K562 (cell line): Measurements from ENCODE around the gene GPT2. TPM values are rescaled to one million over a fixed set of nuclear protein-coding genes. Genes with fewer than 3 reads are reported as not detected.

ENCODE experiments used
- ATAC-seq: fragments of 200-7000 bp; cut with Tn5 transposase; 3 replicates; pipeline ENCODE4 v1.9.1; 2020; ENCODE audit warnings: moderate library complexity
- BruUV-seq: library from RNA; stranded (reverse); fragments of 400-500 nt; replicated peaks from 2 replicates; lab custom pipeline; 2021; lab: Mats Ljungman, UMichigan
- CTCF ChIA-PET: fragments of 300-600 bp; formaldehyde crosslinking; extraction: SDS; loops from one replicate; lab custom pipeline; 2021; ENCODE audit warnings: low intra/inter-chr PET ratio; lab: Yijun Ruan, JAX
- POLR2A ChIA-PET: fragments of 300-600, 350-650 bp; sonication (Branson Sonifier 250); formaldehyde crosslinking; extraction: SDS; loops from one replicate; lab custom pipeline; 2021; ENCODE audit warnings: antibody characterized with exemption, inconsistent platforms; lab: Yijun Ruan, JAX
- DNase-seq, 4 experiments: peaks; one replicate each; pipeline versions ENCODE4 v3.0.0 to v3.0.0-alpha.2; 2011 to 2018; ENCODE audit warnings: low spot score in 3 of 4, mixed read lengths in 3 of 4; ENCODE audit errors: extremely low read depth in 1 of 4
- FAIRE-seq: peaks from 2 replicates; lab custom pipeline; 2011; peaks lifted over from hg19 to GRCh38; lab: Jason Lieb, UNC
- H2AFZ ChIP-seq: 2 replicates; pipeline ENCODE4 v1.6.0; 2011; ENCODE audit warnings: low read depth, low read length, control low read depth, inconsistent platforms
- H3K27ac ChIP-seq: fragments of 200-600 bp; 3 replicates; pipeline ENCODE4 v1.8.0; 2011; ENCODE audit warnings: low read depth, mild to moderate bottlenecking, control low read depth, inconsistent platforms, low read length, moderate library complexity, mixed read lengths; ENCODE audit errors: extremely low read depth
- H3K27me3 ChIP-seq, 2 experiments: fragments of 300-600 bp in 1 of 2; 2 replicates in 1 of 2; 3 replicates in 1 of 2; pipeline versions ENCODE4 v1.6.0 to v1.8.0; 2011; ENCODE audit warnings: inconsistent platforms in 2 of 2, low read length in 2 of 2, mild to moderate bottlenecking in 1 of 2, mixed read lengths in 1 of 2, moderate library complexity in 1 of 2; ENCODE audit not compliant: control insufficient read depth in 2 of 2, insufficient read depth in 2 of 2
- H3K36me3 ChIP-seq: fragments of 300-600 bp; 3 replicates; pipeline ENCODE4 v1.8.0; 2011; ENCODE audit warnings: mild to moderate bottlenecking, low read length, inconsistent platforms; ENCODE audit not compliant: control insufficient read depth, insufficient read depth
- H3K4me1 ChIP-seq, 2 experiments: fragments of 200-600 bp in 1 of 2; replicated peaks in 1 of 2; 2 replicates in 1 of 2; 3 replicates in 1 of 2; pipeline versions ENCODE4 v1.5.1 to v1.8.0; 2011; ENCODE audit warnings: inconsistent platforms in 2 of 2, low read length in 2 of 2, mild to moderate bottlenecking in 1 of 2, mixed read lengths in 1 of 2, moderate library complexity in 1 of 2; ENCODE audit not compliant: control insufficient read depth in 2 of 2, insufficient read depth in 2 of 2
- H3K4me2 ChIP-seq: 2 replicates; pipeline ENCODE4 v1.6.1; 2011; ENCODE audit warnings: low read length, control low read depth, inconsistent platforms, mixed read lengths; ENCODE audit not compliant: insufficient read depth
- H3K4me3 ChIP-seq: fragments of 200-600 bp; sonication (generic), shearing (Covaris generic); 2 replicates; pipeline ENCODE4 v1.5.1; 2016; ENCODE audit warnings: control low read depth, inconsistent platforms
- H3K79me2 ChIP-seq: fragments of 200-600 bp; 3 replicates; pipeline ENCODE4 v1.8.0; 2011; ENCODE audit warnings: low read length, inconsistent platforms; ENCODE audit not compliant: control insufficient read depth, insufficient read depth
- H3K9ac ChIP-seq, 2 experiments: 2 replicates each; pipeline versions ENCODE4 v1.6.0 to v1.6.1; 2011; ENCODE audit warnings: low read depth in 2 of 2, low read length in 2 of 2, control low read depth in 1 of 2, inconsistent platforms in 1 of 2, mild to moderate bottlenecking in 1 of 2, mixed read lengths in 1 of 2; ENCODE audit not compliant: insufficient read depth in 1 of 2
- H3K9me1 ChIP-seq: one replicate; pipeline ENCODE4 v1.6.0; 2011; ENCODE audit warnings: inconsistent platforms, mild to moderate bottlenecking, low read length, moderate library complexity; ENCODE audit not compliant: control insufficient read depth, insufficient read depth
- H3K9me3 ChIP-seq: replicated peaks from 2 replicates; pipeline ENCODE4 v1.5.1; 2011; ENCODE audit warnings: low read depth, low read length, inconsistent platforms; ENCODE audit not compliant: control insufficient read depth, insufficient read depth
- H4K20me1 ChIP-seq: replicated peaks from 2 replicates; pipeline ENCODE4 v1.6.1; 2011; ENCODE audit warnings: low read length, inconsistent platforms, mixed read lengths; ENCODE audit not compliant: control insufficient read depth, insufficient read depth
- BCL6 ChIP-seq: fragments of 250-450 bp; sonication (Bioruptor Pico); IDR thresholded peaks from 2 replicates; pipeline ENCODE4 v1.4.0; 2020
- CSDE1 ChIP-seq, 2 experiments: fragments of 450-650 bp; IDR thresholded peaks; 2 replicates each; pipeline ENCODE4 v1.6.1; 2016; ENCODE audit warnings: mild to moderate bottlenecking in 1 of 2
- KLF6 ChIP-seq: fragments of 250-450 bp; sonication (Bioruptor Pico); IDR thresholded peaks from 2 replicates; pipeline ENCODE4 v1.4.0; 2020; ENCODE audit warnings: mild to moderate bottlenecking, moderate library complexity, borderline replicate concordance
- MYC ChIP-seq, 2 experiments: fragments of 250-450 bp in 1 of 2; sonication (Bioruptor Pico) in 1 of 2; IDR thresholded peaks; 2 replicates each; pipeline versions ENCODE4 v1.5.1 to v1.6.1; 2012 to 2021; ENCODE audit warnings: low read depth in 2 of 2, borderline replicate concordance in 1 of 2, improper control_type of control experiment in 1 of 2, low read length in 1 of 2, mild to moderate bottlenecking in 1 of 2, moderate library complexity in 1 of 2
- PYGO2 ChIP-seq: fragments of 450-650 bp; IDR thresholded peaks from 2 replicates; pipeline ENCODE4 v1.6.1; 2016; ENCODE audit warnings: mild to moderate bottlenecking, missing genetic modification characterization, moderate library complexity, missing compliant biosample characterization
- STAT5A ChIP-seq: IDR thresholded peaks from 2 replicates; pipeline ENCODE4 v1.6.1; 2012; ENCODE audit warnings: low read length, inconsistent platforms, borderline replicate concordance
- ZFPM2 ChIP-seq: fragments of 250-450 bp; sonication (Bioruptor Pico); IDR thresholded peaks from 2 replicates; pipeline ENCODE4 v1.5.1; 2022; ENCODE audit warnings: mild to moderate bottlenecking
- ZKSCAN8 ChIP-seq: fragments of 200-800 bp; sonication (Bioruptor generic); IDR thresholded peaks from 2 replicates; pipeline ENCODE4 v1.6.1; 2016; ENCODE audit warnings: missing genetic modification characterization, missing compliant biosample characterization
- ZNF224 ChIP-seq: sonication (generic); formaldehyde crosslinking; IDR thresholded peaks from 2 replicates; pipeline ENCODE4 v1.8.0; 2022; ENCODE audit warnings: mild to moderate bottlenecking, missing genetic modification reagents
- WGBS: fragments of 100-300 bp; shearing (Covaris generic); methylation state at CpG from one replicate; pipeline ENCODE4 v1.1.6; 2016; ENCODE audit warnings: low coverage, mixed read lengths; ENCODE audit not compliant: insufficient coverage; ENCODE audit errors: missing lambda C conversion rate; 5-methylcytosine and 5-hydroxymethylcytosine counted together
- in situ Hi-C: fragments of 300-500 bp; cut with MboI; formaldehyde crosslinking; loops from 4 replicates; pipeline ENCODE4 v1.15.0; 2018; ENCODE audit warnings: inconsistent platforms, mixed read lengths
- intact Hi-C: fragments of 100-400 bp; cut with micrococcal nuclease; formaldehyde crosslinking; loops from 2 replicates; pipeline ENCODE4 v1.14.2; 2022
- polyA plus RNA-seq, 8 experiments: library from polyadenylated mRNA; depleted of rRNA in 4 of 8; stranded (reverse) in 5 of 8; unstranded in 3 of 8; fragments of >200 nt; fragmentation: Nextera tagmentation in 2 of 8; fragmentation: Illumina TruSeq in 1 of 8; extraction: Ambion mirVana in 2 of 8; extraction: Trizol in 1 of 8; gene quantifications; 2 replicates each; pipeline versions ENCODE4 v1.2.1 to v1.2.3, GENCODE V29; 2011 to 2014; ENCODE audit warnings: inconsistent platforms in 1 of 8, missing spikeins in 1 of 8
- total RNA-seq, 7 experiments: library from RNA; depleted of rRNA in 6 of 7; stranded (reverse); fragments of >200 nt in 6 of 7; fragmentation: Illumina TruSeq in 2 of 7; extraction: Trizol in 2 of 7; gene quantifications; 2 replicates each; pipeline versions ENCODE4 v1.2.1 to v1.2.3, GENCODE V29; 2011 to 2021; ENCODE audit warnings: low replicate concordance in 1 of 7
- TF ChIP-seq, protein P1 (sequence below): sonication (generic); formaldehyde crosslinking; IDR thresholded peaks from 2 replicates; pipeline ENCODE4 v1.9.0; 2022; ENCODE audit warnings: mild to moderate bottlenecking, missing genetic modification reagents

The GPT2 gene
- total and polyA plus RNA-seq, 9 of the 15 experiments (the other 6 are each of a cell fraction or from before 2014, with no cell fraction given): 0.79 to 14.4 (median 5.8) TPM

DNA sequence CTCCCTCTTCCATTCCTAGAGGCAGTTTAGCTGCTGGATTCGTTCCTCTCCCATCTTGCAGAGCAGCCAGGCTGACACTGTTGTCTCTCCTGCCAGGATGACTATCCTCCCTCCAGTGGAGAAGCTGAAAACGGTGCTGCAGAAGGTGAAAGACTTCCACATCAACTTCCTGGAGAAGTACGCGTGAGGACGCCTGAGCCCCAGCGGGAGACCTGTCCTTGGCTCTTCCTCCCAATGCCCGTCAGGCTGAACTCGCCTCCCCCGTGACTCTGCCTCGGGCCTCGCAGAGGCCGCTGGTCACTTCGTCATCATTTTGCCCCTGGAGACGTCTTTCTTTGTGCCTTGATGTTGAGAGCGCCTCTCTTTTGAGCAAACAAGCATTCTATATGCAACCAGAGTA, 44.6 kb downstream of the GPT2 start:
- Histone ChIP-seq H4K20me1 (no peaks in the 10 kb centered on the region), H3K9me1 (no peaks in the 10 kb centered on the region), H3K27ac (no peak overlapping the region), H3K79me2 (no peaks in the 10 kb centered on the region), H3K36me3 (no peaks in the 10 kb centered on the region), H3K27me3 (no peaks in the 10 kb centered on the region), H3K9me3 (no peaks in the 10 kb centered on the region), H3K4me3 (no peak overlapping the region), H3K9ac (peak overlapping the region in 1 of 2 experiments; percentile 66; a peak in 2 of 4 replicates), H2AFZ (no peak overlapping the region), H3K4me1 (peaks cover 0 to 12% of the 10 kb centered on the region in 2 experiments; a peak in 3 of 5 replicates), H3K4me2 (no peak overlapping the region)
- no peak for DNase-seq
- intact Hi-C loops (loop anchor here (1.0 to 5.0 kb wide), 2 partner anchors 75 to 257 kb away; no protein-coding TSS in a partner anchor), in situ Hi-C loops (no loop called here)
- ChIA-PET POLR2A (no interaction called here), CTCF (interaction anchor here (0.7 to 1.6 kb wide), 2 partner anchors 19 to 254 kb away, joined by 3 to 6 read pairs; no protein-coding TSS in a partner anchor)
- WGBS: 66% methylated on average over 13 of the region's 15 CpGs
- BruUV-seq: TSS peak; percentile 31
- TF ChIP-seq, protein P1, sequence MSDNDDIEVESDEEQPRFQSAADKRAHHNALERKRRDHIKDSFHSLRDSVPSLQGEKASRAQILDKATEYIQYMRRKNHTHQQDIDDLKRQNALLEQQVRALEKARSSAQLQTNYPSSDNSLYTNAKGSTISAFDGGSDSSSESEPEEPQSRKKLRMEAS (CRISPR knock-in tag): no peak
- TF ChIP-seq ZNF224 (CRISPR knock-in tag): no peak
- TF ChIP-seq STAT5A: no peak
- TF ChIP-seq BCL6 (CRISPR knock-in tag): no peak
- TF ChIP-seq PYGO2 (tag): no peak
- TF ChIP-seq MYC (IDR thresholded peaks at IDR 0.05; ENCODE audit: low read depth, low read length): no peak
- no peak for TF ChIP-seq MYC (CRISPR knock-in tag; IDR thresholded peaks at IDR 0.05; ENCODE audit: borderline replicate concordance, low read depth)
- TF ChIP-seq KLF6 (CRISPR knock-in tag): no peak
- no peak for TF ChIP-seq ZKSCAN8 (CRISPR knock-in tag)
- no peak for TF ChIP-seq ZFPM2 (CRISPR knock-in tag)
- TF ChIP-seq CSDE1 (IDR thresholded peaks at IDR 0.05): no peak
- no peak for ATAC-seq
- no peak for FAIRE-seq
